ENCODE measurements around the gene EFNB2. TPM values are rescaled to one million over a fixed set of nuclear protein-coding genes. Genes with fewer than 3 reads are reported as not detected.

The EFNB2 gene
- total RNA-seq, 1 experiment from 2014 or later: 5.2 TPM

- H3K36me3 ChIP-seq (ENCODE audit: insufficient read depth, low read length, poor library complexity, severe bottlenecking): no peaks in the 10 kb centered on the region
- H3K4me1 ChIP-seq (ENCODE audit: insufficient read depth, low read length, poor library complexity, severe bottlenecking): no peaks in the 10 kb centered on the region
- no TSS peak for BruUV-seq (replicated peaks)
- H3K27ac ChIP-seq (ENCODE audit: low read depth, low read length, poor library complexity, severe bottlenecking): no peak overlapping the region
- H3K4me3 ChIP-seq (ENCODE audit: low read depth, low read length, poor library complexity, severe bottlenecking): no peak overlapping the region
- H3K9me3 ChIP-seq (ENCODE audit: low read depth, low read length, poor library complexity, severe bottlenecking): no peaks in the 10 kb centered on the region
- ChIA-PET CTCF (no interaction called here), POLR2A (ENCODE audit: low non-redundant PET) (no interaction called here)
- DNase-seq (ENCODE audit: low spot score): no peak
- no peaks in the 10 kb centered on the region for H3K27me3 ChIP-seq (replicated peaks; ENCODE audit: insufficient read depth, low read depth, low read length, poor library complexity)
- no peak for TF ChIP-seq EZH2 (IDR thresholded peaks at IDR 0.05; ENCODE audit: borderline replicate concordance, low read depth, low read length, poor library complexity, severe bottlenecking)
- no peak for TF ChIP-seq CTCF (conservative IDR thresholded peaks at IDR 0.05; ENCODE audit: low read depth, low read length)
- intact Hi-C loops (cut with micrococcal nuclease; ENCODE audit: unreplicated experiment): no loop called here
These were observed 82.4 kb downstream of the EFNB2 start for GRCh38 chr13:106453101-106453500.

GRCh38 chr13:106450991-106451390 lies 84.5 kb downstream of the EFNB2 start:
- no peaks in the 10 kb centered on the region for H3K27me3 ChIP-seq (replicated peaks; ENCODE audit: insufficient read depth, low read depth, low read length, poor library complexity)

GRCh38 chr13:106449096-106449495 lies 86.4 kb downstream of the EFNB2 start:
- DNase-seq (ENCODE audit: low spot score): no peak
- intact Hi-C loops (cut with micrococcal nuclease; ENCODE audit: unreplicated experiment): no loop called here
- POLR2A ChIA-PET (ENCODE audit: low non-redundant PET): no interaction called here
- CTCF ChIA-PET: no interaction called here
- H3K36me3 ChIP-seq (ENCODE audit: insufficient read depth, low read length, poor library complexity, severe bottlenecking): no peaks in the 10 kb centered on the region
- TF ChIP-seq CTCF (conservative IDR thresholded peaks at IDR 0.05; ENCODE audit: low read depth, low read length) (no peak), EZH2 (IDR thresholded peaks at IDR 0.05; ENCODE audit: borderline replicate concordance, low read depth, low read length, poor library complexity, severe bottlenecking) (no peak)
- no peak overlapping the region for H3K27ac ChIP-seq (ENCODE audit: low read depth, low read length, poor library complexity, severe bottlenecking)
- no peak overlapping the region for H3K4me3 ChIP-seq (ENCODE audit: low read depth, low read length, poor library complexity, severe bottlenecking)
- H3K27me3 ChIP-seq (replicated peaks; ENCODE audit: insufficient read depth, low read depth, low read length, poor library complexity): no peaks in the 10 kb centered on the region
- no peaks in the 10 kb centered on the region for H3K9me3 ChIP-seq (ENCODE audit: low read depth, low read length, poor library complexity, severe bottlenecking)
- BruUV-seq (replicated peaks): no TSS peak
- H3K4me1 ChIP-seq (ENCODE audit: insufficient read depth, low read length, poor library complexity, severe bottlenecking): no peaks in the 10 kb centered on the region

More at GRCh38 chr13:106450991-106451390, 84.5 kb downstream of the EFNB2 start:
- H3K9me3 ChIP-seq (ENCODE audit: low read depth, low read length, poor library complexity, severe bottlenecking): no peaks in the 10 kb centered on the region
- ChIA-PET POLR2A (ENCODE audit: low non-redundant PET) (no interaction called here), CTCF (no interaction called here)
- no peak for TF ChIP-seq CTCF (conservative IDR thresholded peaks at IDR 0.05; ENCODE audit: low read depth, low read length)
- no peak for TF ChIP-seq EZH2 (IDR thresholded peaks at IDR 0.05; ENCODE audit: borderline replicate concordance, low read depth, low read length, poor library complexity, severe bottlenecking)
- H3K27ac ChIP-seq (ENCODE audit: low read depth, low read length, poor library complexity, severe bottlenecking): no peak overlapping the region
- DNase-seq (ENCODE audit: low spot score): no peak
- no peaks in the 10 kb centered on the region for H3K36me3 ChIP-seq (ENCODE audit: insufficient read depth, low read length, poor library complexity, severe bottlenecking)
- H3K4me3 ChIP-seq (ENCODE audit: low read depth, low read length, poor library complexity, severe bottlenecking): no peak overlapping the region
- H3K4me1 ChIP-seq (ENCODE audit: insufficient read depth, low read length, poor library complexity, severe bottlenecking): no peaks in the 10 kb centered on the region
- intact Hi-C loops (cut with micrococcal nuclease; ENCODE audit: unreplicated experiment): no loop called here
- BruUV-seq (replicated peaks): no TSS peak
